SK-N-SH treated with all-trans-retinoic acid at 6 μM for 48 hours (cell line): ENCODE results near the gene TECRL.

Experiments used
- ATAC-seq: fragments of 200-7000 bp; cut with Tn5 transposase; 3 replicates; pipeline ENCODE4 v1.9.1; 2020; ENCODE audit warnings: mild to moderate bottlenecking, moderate library complexity
- ARNTL ChIP-seq: fragments of 450-650 bp; formaldehyde crosslinking; IDR thresholded peaks from 2 replicates; pipeline ENCODE4 v1.5.0; 2020; ENCODE audit warnings: low read depth, mild to moderate bottlenecking, moderate library complexity, borderline replicate concordance
- BACH2 ChIP-seq: fragments of 250-450 bp; sonication (Bioruptor Pico); IDR thresholded peaks from 2 replicates; pipeline ENCODE4 v1.9.0; 2021; ENCODE audit warnings: mild to moderate bottlenecking, borderline replicate concordance
- CREB5 ChIP-seq: fragments of 250-450 bp; sonication (Bioruptor Pico); IDR thresholded peaks from 2 replicates; pipeline ENCODE4 v1.5.1; 2020; ENCODE audit warnings: low read depth, mild to moderate bottlenecking, moderate library complexity
- CSDC2 ChIP-seq: fragments of 250-450 bp; sonication (Bioruptor Pico); IDR thresholded peaks from 2 replicates; pipeline ENCODE4 v1.5.0; 2020; ENCODE audit warnings: mild to moderate bottlenecking, moderate library complexity
- CSRNP3 ChIP-seq: fragments of 250-450 bp; sonication (Bioruptor Pico); IDR thresholded peaks from 2 replicates; pipeline ENCODE4 v1.5.1; 2021; ENCODE audit warnings: mild to moderate bottlenecking, moderate library complexity
- ESRRG ChIP-seq: fragments of 250-450 bp; sonication (Bioruptor Pico); IDR thresholded peaks from 2 replicates; pipeline ENCODE4 v1.6.1; 2021; ENCODE audit warnings: mild to moderate bottlenecking
- GLIS3 ChIP-seq: fragments of 250-450 bp; sonication (Bioruptor Pico); IDR thresholded peaks from 2 replicates; pipeline ENCODE4 v1.5.0; 2020; ENCODE audit warnings: mild to moderate bottlenecking, moderate library complexity
- ISL1 ChIP-seq: fragments of 250-450 bp; sonication (Bioruptor Pico); IDR thresholded peaks from 2 replicates; pipeline ENCODE4 v2.1.2; 2022; ENCODE audit warnings: mild to moderate bottlenecking, moderate library complexity
- OSR1 ChIP-seq: fragments of 250-450 bp; sonication (Bioruptor Pico); IDR thresholded peaks from 2 replicates; pipeline ENCODE4 v1.8.0; 2022; ENCODE audit warnings: moderate library complexity, mild to moderate bottlenecking, inconsistent platforms
- POU6F1 ChIP-seq: fragments of 250-450 bp; sonication (Bioruptor Pico); IDR thresholded peaks from 2 replicates; pipeline ENCODE4 v1.8.0; 2021; ENCODE audit warnings: low read depth, mild to moderate bottlenecking, moderate library complexity, borderline replicate concordance
- PPARA ChIP-seq: fragments of 250-450 bp; sonication (Bioruptor Pico); IDR thresholded peaks from 2 replicates; pipeline ENCODE4 v1.5.0; 2020; ENCODE audit warnings: mild to moderate bottlenecking, borderline replicate concordance
- RARB ChIP-seq: fragments of 250-450 bp; sonication (Bioruptor Pico); IDR thresholded peaks from 2 replicates; pipeline ENCODE4 v1.8.0; 2021; ENCODE audit warnings: mild to moderate bottlenecking, moderate library complexity
- SNAI2 ChIP-seq: fragments of 250-450 bp; sonication (Bioruptor Pico); IDR thresholded peaks from 2 replicates; pipeline ENCODE4 v1.5.0; 2020; ENCODE audit warnings: mild to moderate bottlenecking, moderate library complexity
- TOX ChIP-seq: fragments of 250-450 bp; sonication (Bioruptor Pico); IDR thresholded peaks from 2 replicates; pipeline ENCODE4 v1.8.0; 2021; ENCODE audit warnings: mild to moderate bottlenecking, moderate library complexity, borderline replicate concordance
- ZC3H10 ChIP-seq: fragments of 250-450 bp; sonication (Bioruptor Pico); IDR thresholded peaks from 2 replicates; pipeline ENCODE4 v1.5.1; 2021; ENCODE audit warnings: mild to moderate bottlenecking, moderate library complexity
- ZFP30 ChIP-seq: fragments of 450-650 bp; formaldehyde crosslinking; IDR thresholded peaks from 2 replicates; pipeline ENCODE4 v1.5.0; 2022; ENCODE audit warnings: mild to moderate bottlenecking, moderate library complexity
- ZNF565 ChIP-seq: fragments of 450-650 bp; formaldehyde crosslinking; conservative IDR thresholded peaks from 2 replicates; pipeline ENCODE4 v1.5.0; 2020; ENCODE audit warnings: low read depth, mild to moderate bottlenecking, moderate library complexity
- ZNF70 ChIP-seq: fragments of 450-650 bp; formaldehyde crosslinking; IDR thresholded peaks from 2 replicates; pipeline ENCODE4 v1.5.0; 2020; ENCODE audit warnings: mild to moderate bottlenecking, moderate library complexity
- ZNF8 ChIP-seq: fragments of 450-650 bp; formaldehyde crosslinking; IDR thresholded peaks from 2 replicates; pipeline ENCODE4 v1.5.0; 2020; ENCODE audit warnings: mild to moderate bottlenecking, moderate library complexity
- TF ChIP-seq, protein P1 (sequence below): fragments of 250-450 bp; sonication (Bioruptor Pico); IDR thresholded peaks from 2 replicates; pipeline ENCODE4 v1.8.0; 2020; ENCODE audit warnings: mild to moderate bottlenecking, moderate library complexity, borderline replicate concordance

The TECRL gene

GRCh38 chr4:64271601-64272081 is 137.6 kb downstream of the TECRL start:
- TF ChIP-seq CSRNP3 (no peak), SNAI2 (CRISPR knock-in tag) (no peak), ZNF8 (no peak), OSR1 (CRISPR knock-in tag) (no peak), PPARA (CRISPR knock-in tag) (no peak), ZNF565 (CRISPR knock-in tag) (no peak), CREB5 (CRISPR knock-in tag) (no peak), POU6F1 (CRISPR knock-in tag) (no peak), BACH2 (CRISPR knock-in tag) (no peak)
- TF ChIP-seq, protein P1, sequence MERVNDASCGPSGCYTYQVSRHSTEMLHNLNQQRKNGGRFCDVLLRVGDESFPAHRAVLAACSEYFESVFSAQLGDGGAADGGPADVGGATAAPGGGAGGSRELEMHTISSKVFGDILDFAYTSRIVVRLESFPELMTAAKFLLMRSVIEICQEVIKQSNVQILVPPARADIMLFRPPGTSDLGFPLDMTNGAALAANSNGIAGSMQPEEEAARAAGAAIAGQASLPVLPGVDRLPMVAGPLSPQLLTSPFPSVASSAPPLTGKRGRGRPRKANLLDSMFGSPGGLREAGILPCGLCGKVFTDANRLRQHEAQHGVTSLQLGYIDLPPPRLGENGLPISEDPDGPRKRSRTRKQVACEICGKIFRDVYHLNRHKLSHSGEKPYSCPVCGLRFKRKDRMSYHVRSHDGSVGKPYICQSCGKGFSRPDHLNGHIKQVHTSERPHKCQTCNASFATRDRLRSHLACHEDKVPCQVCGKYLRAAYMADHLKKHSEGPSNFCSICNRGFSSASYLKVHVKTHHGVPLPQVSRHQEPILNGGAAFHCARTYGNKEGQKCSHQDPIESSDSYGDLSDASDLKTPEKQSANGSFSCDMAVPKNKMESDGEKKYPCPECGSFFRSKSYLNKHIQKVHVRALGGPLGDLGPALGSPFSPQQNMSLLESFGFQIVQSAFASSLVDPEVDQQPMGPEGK (CRISPR knock-in tag): no peak
- TF ChIP-seq, all 23 proteins: peak for 0
- ATAC-seq: peak; percentile 52

DNA sequence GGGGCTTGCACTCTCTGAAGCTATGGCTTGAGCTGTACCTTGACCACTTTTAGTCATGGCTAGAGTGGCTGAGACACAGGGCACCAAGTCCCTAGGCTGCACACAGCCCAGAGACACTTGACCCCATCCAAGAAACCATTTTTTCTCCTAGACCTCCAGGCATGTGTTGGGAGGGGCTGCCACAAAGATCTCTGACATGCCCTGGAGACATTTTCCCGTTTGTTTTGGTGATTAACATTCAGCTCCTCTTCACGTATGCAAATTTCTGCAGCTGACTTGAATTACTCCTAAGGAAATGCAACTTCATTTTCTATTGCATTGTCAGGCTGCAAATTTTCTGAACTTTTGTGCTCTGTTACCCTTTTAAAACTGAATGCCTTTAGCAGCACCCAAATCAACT is 142.6 kb downstream of the TECRL start:
- ATAC-seq: no peak
- TF ChIP-seq ZNF8: no peak
- no peak for TF ChIP-seq CREB5 (CRISPR knock-in tag)
- TF ChIP-seq RARB: no peak
- TF ChIP-seq ESRRG (CRISPR knock-in tag): no peak
- TF ChIP-seq ZNF70 (CRISPR knock-in tag): no peak

DNA sequence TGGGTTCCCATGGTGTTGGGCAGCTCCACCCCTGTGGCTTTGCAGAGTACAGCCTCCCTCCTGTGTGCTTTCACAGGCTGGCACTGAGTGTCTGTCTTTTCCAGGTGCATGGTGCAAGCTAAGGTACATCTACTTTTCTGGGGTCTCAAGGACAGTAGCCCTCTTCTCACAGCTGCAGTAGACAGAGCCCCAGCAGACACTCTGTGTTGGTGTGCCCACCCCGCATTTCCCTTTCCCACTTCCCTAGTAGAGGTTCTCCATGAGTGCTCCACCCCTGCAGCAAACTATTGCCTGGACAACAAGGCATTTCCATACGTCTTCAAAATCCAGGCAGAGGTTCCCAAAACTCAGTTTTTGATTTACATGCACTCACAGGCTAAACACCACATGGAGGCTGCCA is 143.0 kb downstream of the TECRL start:
- ATAC-seq: no peak
- no peak for TF ChIP-seq RARB
- no peak for TF ChIP-seq ISL1 (CRISPR knock-in tag)
- no peak for TF ChIP-seq ZNF8

DNA sequence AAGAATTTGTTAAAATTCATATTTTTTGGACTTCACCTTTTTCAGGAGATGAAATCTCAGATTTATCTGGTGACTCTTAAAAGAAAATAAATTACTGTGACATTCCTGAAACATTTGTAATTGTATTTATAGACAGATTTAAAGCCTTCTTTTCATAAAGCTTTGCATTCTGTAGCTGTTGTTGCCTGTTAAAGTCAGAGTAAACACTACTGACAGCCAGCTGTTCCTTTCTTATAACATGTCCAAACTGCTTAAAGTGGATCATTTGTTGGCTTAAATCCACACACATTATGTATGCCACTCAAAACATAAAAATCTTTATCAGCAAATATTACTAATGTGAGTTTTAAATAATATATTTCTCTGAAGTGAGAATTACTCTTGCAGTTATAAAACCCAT is 157.5 kb downstream of the TECRL start:
- ATAC-seq: no peak
- TF ChIP-seq ZFP30 (CRISPR knock-in tag): no peak
- no peak for TF ChIP-seq ZNF8
- TF ChIP-seq ZNF565 (CRISPR knock-in tag): no peak
- no peak for TF ChIP-seq CSDC2 (CRISPR knock-in tag)
- no peak for TF ChIP-seq ZC3H10
- no peak for TF ChIP-seq ARNTL (CRISPR knock-in tag)
- no peak for TF ChIP-seq RARB
- TF ChIP-seq, protein P1 (CRISPR knock-in tag): no peak
- no peak for TF ChIP-seq BACH2 (CRISPR knock-in tag)
- TF ChIP-seq GLIS3: no peak
- TF ChIP-seq OSR1 (CRISPR knock-in tag): no peak
- no peak for TF ChIP-seq CSRNP3
- TF ChIP-seq TOX (CRISPR knock-in tag): no peak
- TF ChIP-seq ESRRG (CRISPR knock-in tag): no peak
- TF ChIP-seq SNAI2 (CRISPR knock-in tag): no peak
- TF ChIP-seq PPARA (CRISPR knock-in tag): no peak
- TF ChIP-seq POU6F1 (CRISPR knock-in tag): no peak
